Fibroblast of the conjunctiva (primary cell): ENCODE results near the gene CHURC1.

ENCODE experiments used
- DNase-seq: peaks from one replicate; pipeline ENCODE4 v3.0.0-alpha.2; 2010; ENCODE audit warnings: low read depth

Gene CHURC1

DNA sequence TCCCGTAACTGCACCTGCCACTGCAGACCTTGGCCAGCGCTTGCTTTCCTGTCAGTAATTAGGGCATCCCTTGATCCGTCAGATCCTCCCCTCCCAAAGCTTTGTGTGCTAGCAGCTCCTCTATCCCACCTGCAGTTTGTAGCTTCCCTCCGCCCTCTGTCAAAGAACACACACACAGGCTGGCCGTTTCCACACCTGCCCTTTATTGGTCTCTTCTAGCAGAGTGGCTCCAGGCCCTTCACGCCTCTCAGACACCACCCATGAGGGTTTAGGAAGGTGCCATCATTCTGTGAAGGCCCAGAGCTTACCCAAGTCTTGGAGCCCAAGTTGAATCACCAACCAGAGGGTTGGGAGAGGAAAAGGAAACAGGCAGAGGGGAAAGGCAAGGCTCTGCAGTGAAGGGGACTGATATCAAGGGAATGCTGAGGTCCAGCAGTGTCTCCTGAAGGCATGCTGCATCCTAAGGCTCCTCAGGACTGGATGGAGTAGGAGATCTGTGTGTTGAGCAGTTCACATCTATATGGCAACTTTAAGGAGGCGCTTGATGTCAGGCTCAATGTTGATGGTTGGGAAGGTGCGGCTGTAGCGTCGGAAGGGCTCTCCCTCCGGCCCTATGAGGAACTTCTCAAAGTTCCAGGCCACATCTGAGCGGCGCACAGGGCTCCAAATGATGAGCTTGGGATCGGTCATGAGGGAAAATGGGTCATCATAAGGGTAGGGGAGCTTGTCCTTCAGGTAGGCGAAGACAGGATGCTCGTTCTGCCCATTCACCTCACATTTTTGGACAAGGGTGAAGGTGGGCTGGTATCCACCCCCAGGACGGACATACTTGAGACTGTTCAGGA lies 24.9 kb downstream of the CHURC1 start:
- no peak for DNase-seq

GRCh38 chr14:64939817-64940190 lies 25.5 kb downstream of the CHURC1 start:
- no peak for DNase-seq

GRCh38 chr14:64940336-64940910 lies 26.2 kb downstream of the CHURC1 start:
- no peak for DNase-seq

DNA sequence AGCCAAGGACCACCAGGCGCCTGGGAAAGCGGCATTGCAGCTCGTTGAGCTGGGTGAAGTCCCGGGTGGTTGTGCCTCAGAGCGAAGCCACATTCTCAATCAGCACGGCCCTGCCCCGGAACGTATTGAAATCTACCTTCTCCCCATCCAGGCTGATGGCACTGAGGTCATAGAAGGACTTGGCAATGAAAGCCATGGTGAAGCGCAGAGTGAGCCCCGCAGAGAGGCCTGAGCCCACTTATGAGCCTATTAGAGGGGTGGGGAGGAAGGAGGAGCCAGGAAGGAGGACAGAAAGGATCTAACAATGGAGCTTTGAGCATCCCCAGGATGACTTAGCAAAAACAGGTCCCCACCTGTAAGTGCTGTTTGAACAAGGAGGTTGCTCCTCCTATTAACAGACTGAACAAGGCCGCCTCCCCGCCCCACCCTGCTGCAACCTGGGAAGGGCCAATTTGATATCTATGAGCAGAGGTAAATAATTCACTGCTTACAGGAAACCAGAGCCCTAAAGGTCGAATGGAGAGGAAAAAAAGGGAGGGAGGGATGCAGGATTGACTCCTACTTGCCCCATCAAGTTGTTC lies 28.4 kb downstream of the CHURC1 start, which contains the start of gene GPX2:
TSS of gene GPX2 (minus strand) at position 215 of the 581 bp plus-strand sequence. CDS start at position 196, 19 bp downstream.
- DNase-seq, result no peak

- DNase-seq, result no peak
Measured at GRCh38 chr14:64943556-64943955, 29.3 kb downstream of the CHURC1 start.

GRCh38 chr14:64944041-64944440 lies 29.8 kb downstream of the CHURC1 start:
- no peak for DNase-seq

DNA sequence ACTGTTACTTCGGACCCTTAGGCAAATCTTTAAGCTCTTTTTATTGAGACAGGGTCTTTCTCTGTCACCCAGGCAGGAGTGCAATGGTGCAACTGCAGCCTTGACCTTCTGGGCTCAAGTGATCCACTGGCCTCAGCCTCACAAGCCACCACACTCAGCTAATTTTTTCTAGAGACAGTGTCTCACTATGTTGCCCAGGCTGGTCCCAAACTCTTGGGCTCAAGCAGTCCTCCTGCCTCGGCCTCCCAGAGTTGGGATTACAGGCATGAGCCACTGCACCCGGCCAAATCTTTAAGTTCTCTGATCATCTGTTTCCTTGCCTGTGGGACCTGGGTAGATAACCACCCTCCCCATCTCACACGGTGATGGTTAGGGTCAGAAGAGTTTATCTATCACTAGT lies 30.6 kb downstream of the CHURC1 start:
- DNase-seq, result no peak

DNA sequence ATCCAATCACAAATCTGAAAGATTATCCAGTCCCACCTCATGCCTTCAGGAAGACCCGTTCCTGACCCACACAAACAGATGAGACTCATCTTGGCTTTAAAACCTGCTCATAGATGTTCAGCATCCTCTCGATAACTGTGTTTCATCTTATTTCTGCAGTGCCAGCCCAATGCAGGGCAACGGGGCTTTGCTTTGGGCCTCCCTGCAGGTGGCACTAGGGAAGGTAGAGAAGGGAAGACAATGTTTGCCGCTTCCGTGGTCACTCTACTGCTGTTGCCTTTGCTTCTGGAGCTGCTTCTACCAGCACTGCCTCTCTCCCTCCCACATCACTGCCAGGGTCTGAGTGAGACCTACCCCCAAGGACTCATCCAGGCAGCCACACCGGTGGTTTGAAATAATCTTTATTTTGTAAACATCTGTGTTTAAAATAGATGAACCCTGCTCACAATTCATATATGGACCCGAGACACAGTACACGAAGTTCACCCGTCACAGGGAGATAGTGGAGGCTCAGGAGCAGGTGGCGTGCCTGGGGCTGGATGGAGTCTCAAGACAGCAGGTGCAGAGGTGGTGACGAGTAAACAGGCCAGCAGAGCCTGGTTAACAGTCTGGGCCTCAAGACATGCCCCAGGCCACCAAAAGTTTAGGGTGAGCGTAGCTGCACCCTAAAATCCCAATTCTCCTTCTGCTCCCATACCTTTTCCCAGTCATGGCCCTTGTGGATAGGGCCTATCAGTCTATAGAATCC lies 31.4 kb downstream of the CHURC1 start:
- DNase-seq, result no peak

DNA sequence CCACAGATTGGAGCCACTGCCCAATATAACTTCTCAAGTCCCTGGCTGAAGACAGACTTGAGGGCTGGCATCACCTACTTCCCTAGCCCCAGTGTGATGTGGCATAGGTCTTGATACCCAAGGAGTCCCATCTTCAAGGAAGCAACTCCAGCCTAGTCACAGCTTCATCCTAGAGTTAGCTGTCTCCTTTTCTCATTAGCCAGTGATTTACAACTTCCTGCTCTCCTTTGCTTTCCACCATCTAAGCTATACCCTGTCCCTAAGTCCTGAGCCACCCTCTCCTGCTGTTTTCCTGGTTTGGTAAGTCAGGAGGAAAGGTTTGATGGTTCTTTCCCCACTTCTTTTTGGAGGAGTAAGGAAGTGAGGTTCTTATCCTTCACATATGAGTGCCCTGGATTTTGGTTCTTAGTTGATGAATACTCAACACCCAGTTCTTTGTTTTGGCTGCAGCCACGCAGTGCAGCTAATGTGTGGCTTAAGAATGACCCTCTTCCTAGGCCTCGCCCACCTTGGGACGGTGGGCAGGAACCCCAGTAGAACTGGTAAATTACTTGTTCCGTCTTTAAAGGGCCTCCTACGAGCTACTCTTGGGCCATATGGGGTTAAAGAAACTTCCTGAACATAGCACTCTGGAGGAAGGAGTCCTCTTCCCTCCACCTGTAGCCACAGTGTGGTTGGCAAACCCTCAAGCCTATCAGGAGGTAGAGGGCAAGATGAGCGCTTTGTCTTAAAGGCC lies 32.2 kb downstream of the CHURC1 start:
- DNase-seq, result no peak

GRCh38 chr14:64947710-64948611 lies 33.7 kb downstream of the CHURC1 start:
- DNase-seq, result no peak

GRCh38 chr14:64948612-64949210 lies 34.5 kb downstream of the CHURC1 start:
- no peak for DNase-seq

GRCh38 chr14:64950889-64951288 lies 36.6 kb downstream of the CHURC1 start:
- DNase-seq, result no peak

DNA sequence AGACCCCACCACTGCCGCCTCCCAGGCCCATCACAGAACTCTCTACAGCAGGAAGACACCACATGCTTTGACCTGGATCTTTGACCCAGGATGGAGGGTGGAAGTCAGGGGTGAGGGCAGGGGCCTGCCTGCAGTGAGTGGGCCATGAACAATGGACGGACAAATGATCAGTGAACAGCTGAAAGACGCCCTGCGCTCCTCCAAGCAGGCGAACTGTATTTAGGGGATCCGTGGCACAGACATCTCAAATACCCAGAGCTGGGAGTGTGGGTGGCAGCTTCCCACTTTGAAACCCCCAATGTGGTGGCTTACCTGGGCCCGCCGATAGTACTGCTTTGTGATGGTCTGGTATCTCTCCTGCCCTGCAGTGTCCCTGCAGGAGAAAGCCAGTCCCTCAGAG lies 37.0 kb downstream of the CHURC1 start:
- DNase-seq, result no peak

GRCh38 chr14:64951724-64952123 lies 37.5 kb downstream of the CHURC1 start:
- no peak for DNase-seq

DNA sequence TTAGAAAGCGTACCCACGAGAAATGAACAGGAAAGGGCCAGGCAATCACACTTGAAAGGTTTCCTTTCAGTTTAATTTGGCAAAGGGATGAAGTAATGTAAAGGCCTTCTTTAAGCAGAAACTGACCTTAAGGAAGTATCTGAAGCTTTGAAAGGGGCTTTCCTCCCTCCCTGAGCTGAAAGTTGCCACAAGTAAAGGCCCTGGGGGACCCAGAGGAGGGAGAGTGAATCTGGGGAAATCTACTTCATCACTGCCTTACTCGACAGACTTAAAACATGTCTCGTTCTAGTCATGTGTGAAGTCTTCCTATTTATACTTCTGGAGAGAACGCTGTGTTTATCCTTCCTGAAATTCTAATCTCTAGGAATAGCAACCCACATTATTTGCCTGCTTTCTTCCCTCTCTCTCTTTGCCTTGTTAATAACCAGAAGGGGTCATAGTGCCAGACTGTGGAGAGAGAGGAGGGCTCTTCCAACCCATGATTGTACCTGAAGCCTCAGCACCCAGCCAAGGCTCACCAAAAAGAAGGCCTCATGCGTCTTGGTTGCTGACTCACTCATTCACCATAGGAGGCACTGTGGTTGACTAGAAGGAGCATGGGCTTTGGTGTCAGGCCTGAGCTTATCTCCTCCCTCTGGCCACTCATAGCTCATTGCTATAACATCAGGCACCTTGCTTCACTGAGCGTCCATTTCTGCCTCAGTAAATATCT lies 38.5 kb downstream of the CHURC1 start:
- no peak for DNase-seq

- no peak for DNase-seq
Measured at GRCh38 chr14:64953310-64953654, 39.0 kb downstream of the CHURC1 start.

DNA sequence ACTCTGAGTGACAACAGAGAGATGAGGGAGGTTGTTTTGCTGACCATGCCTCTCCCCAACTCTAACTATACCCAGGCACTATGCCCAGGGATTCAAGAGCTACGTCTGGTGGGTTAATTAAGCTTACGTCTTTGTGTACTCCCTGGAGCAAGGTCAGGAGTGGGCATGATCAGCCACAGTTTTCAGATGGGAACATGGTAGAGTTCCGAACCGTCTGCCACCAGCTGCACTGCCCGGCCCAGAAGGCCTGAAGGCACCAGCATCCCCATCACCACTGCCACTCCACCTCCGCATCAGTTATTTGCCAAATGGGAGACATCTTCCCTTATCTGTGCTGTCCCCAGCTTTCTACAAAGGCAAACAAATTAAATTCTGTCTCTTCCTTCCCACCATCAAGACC lies 39.4 kb downstream of the CHURC1 start:
- DNase-seq, result no peak

GRCh38 chr14:64954491-64955240 lies 40.4 kb downstream of the CHURC1 start:
- no peak for DNase-seq

GRCh38 chr14:64955297-64955696 lies 41.0 kb downstream of the CHURC1 start:
- DNase-seq, result no peak
